Uterus (tissue), 2 donors: ENCODE measurements around the gene LETMD1.

Experiments used
- POLR2A ChIP-seq, 2 donors: fragments of 450-650 bp; IDR thresholded peaks; one replicate each; pipeline ENCODE4 v1.6.1; 2016; ENCODE audit warnings: antibody characterized with exemption in 2 of 2, mild to moderate bottlenecking in 1 of 2, moderate library complexity in 1 of 2
- TF ChIP-seq, protein P1 (sequence below), 4 experiments: fragments of 200-600 bp in 2 of 4; fragments of 450-650 bp in 2 of 4; sonication (generic) in 2 of 4; IDR thresholded peaks; one replicate each; pipeline ENCODE4 v1.5.1; 2016 to 2019; ENCODE audit warnings: antibody characterized with exemption in 4 of 4, mild to moderate bottlenecking in 2 of 4, moderate library complexity in 1 of 4

DNA sequence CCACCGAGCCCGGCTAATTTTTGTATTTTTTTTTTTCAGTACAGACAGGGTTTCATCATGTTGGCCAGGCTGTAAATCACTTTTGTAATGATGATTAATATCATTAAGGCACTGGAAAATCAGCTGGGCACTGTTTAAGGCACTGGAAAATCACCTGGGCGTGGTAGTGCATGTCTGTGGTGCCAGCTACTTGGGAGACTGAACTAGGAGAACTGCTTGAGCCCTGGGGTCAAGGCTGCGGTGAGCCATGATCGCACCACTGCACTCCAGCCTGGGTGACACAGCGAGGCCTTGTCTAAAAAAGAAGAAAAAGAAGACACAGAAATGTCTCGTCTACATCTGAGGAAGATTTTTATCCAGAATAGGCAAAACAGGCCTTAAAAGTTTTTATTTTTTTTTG, 34.7 kb upstream of the LETMD1 start:
- TF ChIP-seq POLR2A (IDR thresholded peaks at IDR 0.05): no peak
- TF ChIP-seq, protein P1, sequence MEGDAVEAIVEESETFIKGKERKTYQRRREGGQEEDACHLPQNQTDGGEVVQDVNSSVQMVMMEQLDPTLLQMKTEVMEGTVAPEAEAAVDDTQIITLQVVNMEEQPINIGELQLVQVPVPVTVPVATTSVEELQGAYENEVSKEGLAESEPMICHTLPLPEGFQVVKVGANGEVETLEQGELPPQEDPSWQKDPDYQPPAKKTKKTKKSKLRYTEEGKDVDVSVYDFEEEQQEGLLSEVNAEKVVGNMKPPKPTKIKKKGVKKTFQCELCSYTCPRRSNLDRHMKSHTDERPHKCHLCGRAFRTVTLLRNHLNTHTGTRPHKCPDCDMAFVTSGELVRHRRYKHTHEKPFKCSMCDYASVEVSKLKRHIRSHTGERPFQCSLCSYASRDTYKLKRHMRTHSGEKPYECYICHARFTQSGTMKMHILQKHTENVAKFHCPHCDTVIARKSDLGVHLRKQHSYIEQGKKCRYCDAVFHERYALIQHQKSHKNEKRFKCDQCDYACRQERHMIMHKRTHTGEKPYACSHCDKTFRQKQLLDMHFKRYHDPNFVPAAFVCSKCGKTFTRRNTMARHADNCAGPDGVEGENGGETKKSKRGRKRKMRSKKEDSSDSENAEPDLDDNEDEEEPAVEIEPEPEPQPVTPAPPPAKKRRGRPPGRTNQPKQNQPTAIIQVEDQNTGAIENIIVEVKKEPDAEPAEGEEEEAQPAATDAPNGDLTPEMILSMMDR (IDR thresholded peaks at IDR 0.05): no peak
